ENCODE results near the gene ARCN1. TPM values are rescaled to one million over a fixed set of nuclear protein-coding genes. Genes with fewer than 3 reads are reported as not detected.

ARCN1 gene
- polyA plus RNA-seq, 2 of the 4 experiments (the other 2 are of a cell fraction) = 88.7 to 150 TPM

DNA sequence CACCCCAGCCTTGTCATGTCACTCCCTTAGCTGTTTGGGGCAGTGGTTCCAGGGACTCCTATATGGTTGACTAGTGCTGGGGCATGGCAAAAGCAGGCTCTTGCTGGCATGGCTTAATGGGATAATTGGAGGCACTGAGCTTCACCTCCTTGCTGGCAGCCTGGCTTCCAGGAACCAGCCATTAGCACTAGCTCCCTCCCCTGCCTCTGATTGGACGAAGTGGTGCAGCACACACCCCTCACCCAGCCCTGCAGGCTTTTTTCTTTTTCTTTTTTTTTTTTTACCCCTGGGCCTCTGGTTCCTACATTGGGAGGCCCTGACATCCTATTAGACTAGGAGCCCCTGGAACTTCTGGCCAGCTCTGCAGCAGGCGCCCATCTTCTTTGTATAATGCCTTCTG lies 53.8 kb downstream of the ARCN1 start:
- POLR2A ChIA-PET = no interaction called here

GRCh38 chr11:118627566-118627965 lies 55.4 kb downstream of the ARCN1 start:
- peaks cover 27% of the 10 kb centered on the region for H3K4me1 ChIP-seq
- H3K4me3 ChIP-seq = no peak overlapping the region
- no CpG with 5 or more reads among the region's 10 CpGs for WGBS (ENCODE audit: missing lambda C conversion rate)
- TF ChIP-seq POLR2A (IDR thresholded peaks at IDR 0.05; ENCODE audit: low read length) = no peak
- TF ChIP-seq TFCP2L1 (CRISPR knock-in tag; IDR thresholded peaks at IDR 0.05) = no peak
- TF ChIP-seq BHLHE40 (IDR thresholded peaks at IDR 0.05; ENCODE audit: low read depth, low read length) = no peak
- no peak for TF ChIP-seq ATOH8 (CRISPR knock-in tag; IDR thresholded peaks at IDR 0.05; ENCODE audit: low read depth)
- TF ChIP-seq EHF (CRISPR knock-in tag; IDR thresholded peaks at IDR 0.05) = no peak
- no peak for TF ChIP-seq MAZ (IDR thresholded peaks at IDR 0.05; ENCODE audit: borderline replicate concordance, low read depth, low read length)
- TF ChIP-seq ZC3H11A (IDR thresholded peaks at IDR 0.05) = no peak
- TF ChIP-seq MYC (IDR thresholded peaks at IDR 0.05; ENCODE audit: borderline replicate concordance, low read length) = no peak
- no peak for TF ChIP-seq JUNB (IDR thresholded peaks at IDR 0.05)
- TF ChIP-seq KDM1A (IDR thresholded peaks at IDR 0.05; ENCODE audit: low read depth) = no peak
- TF ChIP-seq CHD2 (IDR thresholded peaks at IDR 0.05; ENCODE audit: low read length, partially characterized antibody) = no peak
- TF ChIP-seq RFX5 (IDR thresholded peaks at IDR 0.05) = no peak
- TF ChIP-seq JUN (IDR thresholded peaks at IDR 0.05) = no peak
- no peak for TF ChIP-seq NFE2L2 (conservative IDR thresholded peaks at IDR 0.05; ENCODE audit: low read length)
- no peak for TF ChIP-seq FOSL2 (IDR thresholded peaks at IDR 0.05)
- TF ChIP-seq FOSL2 (CRISPR knock-in tag; IDR thresholded peaks at IDR 0.05) = no peak
- TF ChIP-seq, protein P1, sequence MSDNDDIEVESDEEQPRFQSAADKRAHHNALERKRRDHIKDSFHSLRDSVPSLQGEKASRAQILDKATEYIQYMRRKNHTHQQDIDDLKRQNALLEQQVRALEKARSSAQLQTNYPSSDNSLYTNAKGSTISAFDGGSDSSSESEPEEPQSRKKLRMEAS (IDR thresholded peaks at IDR 0.05) = no peak
- TF ChIP-seq FOXS1 (CRISPR knock-in tag; IDR thresholded peaks at IDR 0.05) = no peak
- ChIA-PET CTCF (interaction anchor here (0.5 to 20.3 kb wide), 4 partner anchors 9 to 241 kb away, joined by 3 to 224 read pairs (median 9); partner anchors contain the start of gene PHLDB1), POLR2A (no interaction called here)
- H3K9me3 ChIP-seq = no peaks in the 10 kb centered on the region
- ATAC-seq = no peak
- no peak for DNase-seq (ENCODE audit: low read depth in 1 of 2, low spot score in 1 of 2)
- no peak overlapping the region for H3K27ac ChIP-seq
- no peak for FAIRE-seq
- H3K4me2 ChIP-seq = no peak overlapping the region

More for the DNA sequence above, 53.8 kb downstream of the ARCN1 start:
- TF ChIP-seq KDM1A (IDR thresholded peaks at IDR 0.05; ENCODE audit: low read depth) (no peak), TP53 (CRISPR knock-in tag; IDR thresholded peaks at IDR 0.05) (no peak), ZC3H11A (IDR thresholded peaks at IDR 0.05) (no peak), GATA3 (IDR thresholded peaks at IDR 0.05; ENCODE audit: borderline replicate concordance) (no peak), MAZ (IDR thresholded peaks at IDR 0.05; ENCODE audit: borderline replicate concordance, low read depth, low read length) (no peak), NFE2L2 (conservative IDR thresholded peaks at IDR 0.05; ENCODE audit: low read length) (no peak)
- Histone ChIP-seq H3K4me1 (peaks cover 43% of the 10 kb centered on the region), H3K9me3 (no peaks in the 10 kb centered on the region), H3K4me3 (no peak overlapping the region), H3K27ac (no peak overlapping the region), H3K4me2 (no peak overlapping the region)
- DNase-seq (ENCODE audit: low read depth in 1 of 2, low spot score in 1 of 2) (no peak), ATAC-seq (no peak), FAIRE-seq (no peak)
- CTCF ChIA-PET = interaction anchor here (0.6 to 20.3 kb wide), 5 partner anchors 15 to 186 kb away, joined by 3 to 224 read pairs (median 9); partner anchors contain the start of gene PHLDB1
- WGBS (ENCODE audit: missing lambda C conversion rate) = 100% methylated on average over 2 of the region's 2 CpGs

DNA sequence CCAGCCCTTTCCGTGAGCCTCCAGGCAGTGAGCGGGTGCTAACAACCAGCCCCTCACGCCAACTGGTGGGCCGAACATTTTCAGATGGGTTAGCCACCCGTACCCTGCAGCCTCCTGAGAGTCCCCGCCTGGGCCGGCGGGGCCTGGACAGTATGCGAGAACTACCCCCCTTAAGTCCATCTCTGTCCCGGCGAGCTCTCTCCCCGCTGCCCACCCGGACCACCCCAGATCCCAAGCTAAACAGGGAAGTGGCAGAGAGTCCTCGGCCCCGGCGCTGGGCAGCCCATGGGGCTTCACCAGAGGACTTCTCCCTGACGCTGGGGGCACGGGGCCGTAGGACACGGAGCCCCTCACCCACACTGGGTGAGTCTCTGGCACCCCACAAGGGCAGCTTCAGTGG lies 55.8 kb downstream of the ARCN1 start:
- ChIA-PET POLR2A (no interaction called here), CTCF (interaction anchor here (0.5 to 20.3 kb wide), 4 partner anchors 9 to 241 kb away, joined by 3 to 224 read pairs (median 9); partner anchors contain the start of gene PHLDB1)
- no peak overlapping the region for H3K4me3 ChIP-seq
- TF ChIP-seq, protein P2, sequence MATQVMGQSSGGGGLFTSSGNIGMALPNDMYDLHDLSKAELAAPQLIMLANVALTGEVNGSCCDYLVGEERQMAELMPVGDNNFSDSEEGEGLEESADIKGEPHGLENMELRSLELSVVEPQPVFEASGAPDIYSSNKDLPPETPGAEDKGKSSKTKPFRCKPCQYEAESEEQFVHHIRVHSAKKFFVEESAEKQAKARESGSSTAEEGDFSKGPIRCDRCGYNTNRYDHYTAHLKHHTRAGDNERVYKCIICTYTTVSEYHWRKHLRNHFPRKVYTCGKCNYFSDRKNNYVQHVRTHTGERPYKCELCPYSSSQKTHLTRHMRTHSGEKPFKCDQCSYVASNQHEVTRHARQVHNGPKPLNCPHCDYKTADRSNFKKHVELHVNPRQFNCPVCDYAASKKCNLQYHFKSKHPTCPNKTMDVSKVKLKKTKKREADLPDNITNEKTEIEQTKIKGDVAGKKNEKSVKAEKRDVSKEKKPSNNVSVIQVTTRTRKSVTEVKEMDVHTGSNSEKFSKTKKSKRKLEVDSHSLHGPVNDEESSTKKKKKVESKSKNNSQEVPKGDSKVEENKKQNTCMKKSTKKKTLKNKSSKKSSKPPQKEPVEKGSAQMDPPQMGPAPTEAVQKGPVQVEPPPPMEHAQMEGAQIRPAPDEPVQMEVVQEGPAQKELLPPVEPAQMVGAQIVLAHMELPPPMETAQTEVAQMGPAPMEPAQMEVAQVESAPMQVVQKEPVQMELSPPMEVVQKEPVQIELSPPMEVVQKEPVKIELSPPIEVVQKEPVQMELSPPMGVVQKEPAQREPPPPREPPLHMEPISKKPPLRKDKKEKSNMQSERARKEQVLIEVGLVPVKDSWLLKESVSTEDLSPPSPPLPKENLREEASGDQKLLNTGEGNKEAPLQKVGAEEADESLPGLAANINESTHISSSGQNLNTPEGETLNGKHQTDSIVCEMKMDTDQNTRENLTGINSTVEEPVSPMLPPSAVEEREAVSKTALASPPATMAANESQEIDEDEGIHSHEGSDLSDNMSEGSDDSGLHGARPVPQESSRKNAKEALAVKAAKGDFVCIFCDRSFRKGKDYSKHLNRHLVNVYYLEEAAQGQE (IDR thresholded peaks at IDR 0.05) = no peak
- TF ChIP-seq ZSCAN20 (CRISPR knock-in tag; IDR thresholded peaks at IDR 0.05) (no peak), FOSL2 (IDR thresholded peaks at IDR 0.05) (no peak), FOSL2 (CRISPR knock-in tag; IDR thresholded peaks at IDR 0.05) (no peak), POLR2A (IDR thresholded peaks at IDR 0.05; ENCODE audit: low read length) (no peak), CHD4 (IDR thresholded peaks at IDR 0.05; ENCODE audit: borderline replicate concordance) (no peak), RCOR1 (IDR thresholded peaks at IDR 0.05; ENCODE audit: low read depth, low read length) (no peak), ZFP36 (IDR thresholded peaks at IDR 0.05; ENCODE audit: borderline replicate concordance, partially characterized antibody) (no peak), ATOH8 (CRISPR knock-in tag; IDR thresholded peaks at IDR 0.05; ENCODE audit: low read depth) (no peak), TFCP2L1 (CRISPR knock-in tag; IDR thresholded peaks at IDR 0.05) (no peak), HOXB5 (CRISPR knock-in tag; IDR thresholded peaks at IDR 0.05) (no peak)
- H3K9me3 ChIP-seq = no peaks in the 10 kb centered on the region
- no peak for ATAC-seq
- no peak for DNase-seq (ENCODE audit: low read depth in 1 of 2, low spot score in 1 of 2)
- WGBS (ENCODE audit: missing lambda C conversion rate) = 98% methylated on average over 10 of the region's 20 CpGs
- H3K4me1 ChIP-seq = peaks cover 23% of the 10 kb centered on the region
- H3K4me2 ChIP-seq = no peak overlapping the region
- no peak overlapping the region for H3K27ac ChIP-seq
- no peak for FAIRE-seq
